ENCODE results near the gene ADK.
A peak's percentile ranks its signal among the peaks of the same experiment; 100 is the strongest.

Gene ADK

GRCh38 chr10:74333174-74333573, 182.2 kb downstream of the ADK start:
- no peak for DNase-seq (ENCODE audit: low read depth in 1 of 2, low spot score in 1 of 2)
- TF ChIP-seq POLR2AphosphoS5 (IDR thresholded peaks at IDR 0.05; ENCODE audit: low read depth) (no peak), SPI1 (IDR thresholded peaks at IDR 0.05; ENCODE audit: borderline replicate concordance, low read depth) (no peak), REST (IDR thresholded peaks at IDR 0.05; ENCODE audit: insufficient replicate concordance, low read depth) (no peak), CTCF (IDR thresholded peaks at IDR 0.05; ENCODE audit: insufficient read depth, low read length) (no peak), GABPA (IDR thresholded peaks at IDR 0.05; ENCODE audit: low read depth) (no peak)
- Histone ChIP-seq H3K27me3 (ENCODE audit: insufficient read depth, poor library complexity, severe bottlenecking) (no peaks in the 10 kb centered on the region), H3K27ac (replicated peaks) (no peak overlapping the region), H3K4me3 (replicated peaks; ENCODE audit: insufficient read depth, low read length) (no peak overlapping the region)

- Histone ChIP-seq H3K4me3 (replicated peaks; ENCODE audit: insufficient read depth, low read length) (no peak overlapping the region), H3K27me3 (ENCODE audit: insufficient read depth, poor library complexity, severe bottlenecking) (no peaks in the 10 kb centered on the region), H3K27ac (replicated peaks) (no peak overlapping the region)
- DNase-seq (ENCODE audit: low read depth in 1 of 2, low spot score in 1 of 2), result no peak
- no peak for TF ChIP-seq POLR2AphosphoS5 (IDR thresholded peaks at IDR 0.05; ENCODE audit: low read depth)
- TF ChIP-seq GABPA (IDR thresholded peaks at IDR 0.05; ENCODE audit: low read depth), result no peak
- TF ChIP-seq CTCF (IDR thresholded peaks at IDR 0.05; ENCODE audit: insufficient read depth, low read length), result no peak
- TF ChIP-seq REST (IDR thresholded peaks at IDR 0.05; ENCODE audit: insufficient replicate concordance, low read depth), result no peak
- no peak for TF ChIP-seq SPI1 (IDR thresholded peaks at IDR 0.05; ENCODE audit: borderline replicate concordance, low read depth)
Observed at GRCh38 chr10:74334221-74334620, 183.2 kb downstream of the ADK start.

GRCh38 chr10:74335501-74335900, 184.5 kb downstream of the ADK start:
- no peak overlapping the region for H3K4me3 ChIP-seq (replicated peaks; ENCODE audit: insufficient read depth, low read length)
- TF ChIP-seq GABPA (IDR thresholded peaks at IDR 0.05; ENCODE audit: low read depth) (no peak), CTCF (IDR thresholded peaks at IDR 0.05; ENCODE audit: insufficient read depth, low read length) (no peak), REST (IDR thresholded peaks at IDR 0.05; ENCODE audit: insufficient replicate concordance, low read depth) (no peak), SPI1 (IDR thresholded peaks at IDR 0.05; ENCODE audit: borderline replicate concordance, low read depth) (no peak), POLR2AphosphoS5 (IDR thresholded peaks at IDR 0.05; ENCODE audit: low read depth) (no peak)
- H3K27ac ChIP-seq (replicated peaks), result no peak overlapping the region
- H3K27me3 ChIP-seq (ENCODE audit: insufficient read depth, poor library complexity, severe bottlenecking), result no peaks in the 10 kb centered on the region
- peak in 1 of 2 experiments; percentile 15 for DNase-seq (ENCODE audit: low read depth in 1 of 2, low spot score in 1 of 2)

All from HL-60 (cell line).